ENCODE data around the gene BACH2.

DNA sequence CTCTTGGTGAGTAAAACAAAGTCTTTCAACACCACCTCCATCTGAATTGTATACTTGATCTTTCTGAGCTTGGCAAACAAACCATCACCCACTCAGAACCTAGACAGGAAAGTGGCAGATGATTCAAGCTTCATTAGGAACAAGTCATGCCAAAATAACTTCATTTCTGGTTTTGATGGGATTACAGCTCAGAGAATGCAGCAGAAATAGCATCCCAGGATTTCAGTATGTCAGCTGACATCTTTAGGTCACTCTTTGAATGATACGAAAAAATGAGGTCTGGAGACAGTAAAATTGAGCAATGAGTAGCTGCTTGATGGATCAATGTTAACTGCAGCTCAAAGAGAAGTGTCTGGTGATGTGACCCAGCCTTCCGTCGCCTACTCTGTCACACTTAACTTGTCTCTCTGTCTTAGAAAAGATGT is 310.0 kb downstream of the BACH2 start:
- TF ChIP-seq, protein P1, sequence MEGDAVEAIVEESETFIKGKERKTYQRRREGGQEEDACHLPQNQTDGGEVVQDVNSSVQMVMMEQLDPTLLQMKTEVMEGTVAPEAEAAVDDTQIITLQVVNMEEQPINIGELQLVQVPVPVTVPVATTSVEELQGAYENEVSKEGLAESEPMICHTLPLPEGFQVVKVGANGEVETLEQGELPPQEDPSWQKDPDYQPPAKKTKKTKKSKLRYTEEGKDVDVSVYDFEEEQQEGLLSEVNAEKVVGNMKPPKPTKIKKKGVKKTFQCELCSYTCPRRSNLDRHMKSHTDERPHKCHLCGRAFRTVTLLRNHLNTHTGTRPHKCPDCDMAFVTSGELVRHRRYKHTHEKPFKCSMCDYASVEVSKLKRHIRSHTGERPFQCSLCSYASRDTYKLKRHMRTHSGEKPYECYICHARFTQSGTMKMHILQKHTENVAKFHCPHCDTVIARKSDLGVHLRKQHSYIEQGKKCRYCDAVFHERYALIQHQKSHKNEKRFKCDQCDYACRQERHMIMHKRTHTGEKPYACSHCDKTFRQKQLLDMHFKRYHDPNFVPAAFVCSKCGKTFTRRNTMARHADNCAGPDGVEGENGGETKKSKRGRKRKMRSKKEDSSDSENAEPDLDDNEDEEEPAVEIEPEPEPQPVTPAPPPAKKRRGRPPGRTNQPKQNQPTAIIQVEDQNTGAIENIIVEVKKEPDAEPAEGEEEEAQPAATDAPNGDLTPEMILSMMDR (IDR thresholded peaks at IDR 0.05) = no peak
- TF ChIP-seq POLR2A (IDR thresholded peaks at IDR 0.05) = no peak
